ENCODE data around the gene N4BP2L2. TPM values are rescaled to one million over a fixed set of nuclear protein-coding genes. Genes with fewer than 3 reads are reported as not detected.

Gene N4BP2L2
- total RNA-seq, 1 experiment from 2014 or later = 61.4 TPM

DNA sequence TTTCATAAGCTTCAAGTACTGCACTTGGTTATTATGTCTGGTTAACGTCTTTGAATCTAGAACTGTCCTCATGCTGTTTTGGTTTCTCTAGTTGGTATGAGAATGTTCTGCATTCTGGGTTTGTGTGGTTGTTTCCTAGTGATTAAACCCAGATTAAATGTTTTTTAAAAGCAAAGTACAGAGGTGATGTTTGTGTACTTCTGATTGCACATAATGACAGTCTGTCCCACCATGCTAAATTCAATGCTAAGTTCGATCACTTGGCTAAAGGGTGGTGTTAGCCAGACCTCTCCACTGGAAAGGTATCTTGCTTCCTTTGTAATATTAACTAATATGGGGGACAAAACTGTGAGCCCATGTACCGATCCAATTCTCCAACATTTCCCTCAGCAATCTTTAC, 125.3 kb downstream of the N4BP2L2 start:
- Histone ChIP-seq H3K4me1 (ENCODE audit: insufficient read depth, low read length) (peaks cover 2% of the 10 kb centered on the region; the same call in 1 of the 2 replicates), H2BK20ac (ENCODE audit: low read depth, low read length, poor library complexity, severe bottlenecking) (no peak overlapping the region), H3K79me1 (ENCODE audit: insufficient read depth, low read depth, low read length, poor library complexity, severe bottlenecking) (no peaks in the 10 kb centered on the region), H4K91ac (ENCODE audit: insufficient read length, low read depth, low read length) (no peak overlapping the region), H3K56ac (ENCODE audit: insufficient read length, low read depth, low read length) (no peak overlapping the region), H2AFZ (ENCODE audit: low read length) (no peak overlapping the region), H3K9me3 (ENCODE audit: control insufficient read depth, low read depth, low read length) (no peaks in the 10 kb centered on the region), H3K23ac (ENCODE audit: insufficient read length, low read depth, low read length) (no peak overlapping the region), H4K5ac (ENCODE audit: insufficient read length, low read depth, low read length) (no peak overlapping the region), H3K4ac (ENCODE audit: low read depth, low read length) (no peak overlapping the region), H3K9ac (ENCODE audit: extremely low read depth, insufficient read length, low read length) (no peak overlapping the region), H3K23me2 (ENCODE audit: insufficient read length, low read depth, low read length, poor library complexity, severe bottlenecking) (peaks cover 5% of the 10 kb centered on the region), H3K14ac (ENCODE audit: insufficient read depth, low read length) (no peak overlapping the region), H3K27ac (ENCODE audit: insufficient read length, low read depth, low read length) (no peak overlapping the region), H2BK5ac (ENCODE audit: insufficient read length, low read length) (no peak overlapping the region), H4K8ac (replicated peaks; ENCODE audit: insufficient read length, low read depth, low read length) (no peak overlapping the region), H3K27me3 (ENCODE audit: insufficient read depth, low read length) (no peaks in the 10 kb centered on the region), H3T11ph (ENCODE audit: low read length) (no peak overlapping the region), H3K18ac (ENCODE audit: insufficient read length, low read depth, low read length) (no peak overlapping the region), H2AK5ac (ENCODE audit: insufficient read length, low read length) (no peak overlapping the region), H2BK12ac (ENCODE audit: insufficient read length, low read depth, low read length) (no peak overlapping the region), H3K4me2 (ENCODE audit: insufficient read depth, insufficient read length, low read length) (no peak overlapping the region), H2BK15ac (ENCODE audit: low read depth, low read length) (no peak overlapping the region), H4K20me1 (ENCODE audit: control insufficient read depth, insufficient read depth, insufficient read length) (no peaks in the 10 kb centered on the region), H3K79me2 (ENCODE audit: insufficient read depth, low read length) (no peaks in the 10 kb centered on the region), H2BK120ac (ENCODE audit: low read depth, low read length, poor library complexity, severe bottlenecking) (no peak overlapping the region)
- TF ChIP-seq, protein P1, sequence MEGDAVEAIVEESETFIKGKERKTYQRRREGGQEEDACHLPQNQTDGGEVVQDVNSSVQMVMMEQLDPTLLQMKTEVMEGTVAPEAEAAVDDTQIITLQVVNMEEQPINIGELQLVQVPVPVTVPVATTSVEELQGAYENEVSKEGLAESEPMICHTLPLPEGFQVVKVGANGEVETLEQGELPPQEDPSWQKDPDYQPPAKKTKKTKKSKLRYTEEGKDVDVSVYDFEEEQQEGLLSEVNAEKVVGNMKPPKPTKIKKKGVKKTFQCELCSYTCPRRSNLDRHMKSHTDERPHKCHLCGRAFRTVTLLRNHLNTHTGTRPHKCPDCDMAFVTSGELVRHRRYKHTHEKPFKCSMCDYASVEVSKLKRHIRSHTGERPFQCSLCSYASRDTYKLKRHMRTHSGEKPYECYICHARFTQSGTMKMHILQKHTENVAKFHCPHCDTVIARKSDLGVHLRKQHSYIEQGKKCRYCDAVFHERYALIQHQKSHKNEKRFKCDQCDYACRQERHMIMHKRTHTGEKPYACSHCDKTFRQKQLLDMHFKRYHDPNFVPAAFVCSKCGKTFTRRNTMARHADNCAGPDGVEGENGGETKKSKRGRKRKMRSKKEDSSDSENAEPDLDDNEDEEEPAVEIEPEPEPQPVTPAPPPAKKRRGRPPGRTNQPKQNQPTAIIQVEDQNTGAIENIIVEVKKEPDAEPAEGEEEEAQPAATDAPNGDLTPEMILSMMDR (conservative IDR thresholded peaks at IDR 0.05) = no peak
- H3K27ac Mint-ChIP-seq = no peak overlapping the region
- H3K4me3 Mint-ChIP-seq = no peak overlapping the region
- peaks cover 23 to 24% of the 10 kb centered on the region in 2 experiments for H3K4me1 Mint-ChIP-seq
- peaks cover 7 to 11% (median 10%) of the 10 kb centered on the region in 3 experiments for H3K36me3 Mint-ChIP-seq (ENCODE audit: insufficient read depth in 1 of 3, low read depth in 3 of 3)
- WGBS (ENCODE audit: extremely low coverage, insufficient read length, low lambda C conversion rate) = no CpG with 5 or more reads among the region's 3 CpGs
- DNase-seq = no peak
- peaks cover 11% of the 10 kb centered on the region in 2 experiments for H3K9me3 Mint-ChIP-seq
- peaks cover 15% of the 10 kb centered on the region for H3K27me3 Mint-ChIP-seq (ENCODE audit: low read depth)
